B cell (primary cell): ENCODE data around the gene AFTPH. TPM values are rescaled to one million over a fixed set of nuclear protein-coding genes. Genes with fewer than 3 reads are reported as not detected.

Experiments used
- ATAC-seq: fragments of 200-7000 bp; cut with Tn5 transposase; one replicate; pipeline ENCODE4 v1.10.0; 2021; ENCODE audit warnings: low read depth, mild to moderate bottlenecking, moderate number of reproducible peaks, moderate library complexity
- CTCF ChIA-PET: fragments of 350-600 bp; sonication (Branson Sonifier 250); formaldehyde crosslinking; loops from one replicate; lab custom pipeline; 2021; ENCODE audit warnings: antibody characterized with exemption, inconsistent platforms; lab: Charles Lee
- POLR2A ChIA-PET: fragments of 350-600 bp; sonication (Branson Sonifier 250); formaldehyde crosslinking; loops from one replicate; lab custom pipeline; 2021; ENCODE audit warnings: antibody characterized with exemption; lab: Charles Lee
- DNase-seq: peaks from one replicate; pipeline ENCODE4 v3.0.0; 2013
- H2AFZ ChIP-seq: 2 replicates; pipeline ENCODE4 v1.6.1; 2012; ENCODE audit warnings: mild to moderate bottlenecking, low read depth, low read length; ENCODE audit not compliant: insufficient read depth, poor library complexity, severe bottlenecking
- H3K27ac ChIP-seq, 2 donors: 1 replicate in 1 of 2; 2 replicates in 1 of 2; pipeline ENCODE4 v1.5.1; 2012 to 2013; ENCODE audit warnings: low read length in 2 of 2, mild to moderate bottlenecking in 2 of 2, moderate library complexity in 1 of 2
- H3K27me3 ChIP-seq, 4 experiments: fragments of 200-600 bp in 1 of 4; sonication (generic) in 1 of 4; replicated peaks in 1 of 4; 1 replicate in 2 of 4; 2 replicates in 2 of 4; pipeline versions ENCODE4 v1.6.1 to v1.7.0; 2013 to 2016; ENCODE audit warnings: low read length in 3 of 4, mild to moderate bottlenecking in 2 of 4, mixed read lengths in 1 of 4, moderate library complexity in 1 of 4; ENCODE audit not compliant: insufficient read depth in 4 of 4, control insufficient read depth in 3 of 4; ENCODE audit errors: control extremely low read depth in 1 of 4
- H3K36me3 ChIP-seq, 2 experiments: replicated peaks in 1 of 2; 1 replicate in 1 of 2; 2 replicates in 1 of 2; pipeline versions ENCODE4 v1.6.1 to v1.7.1; 2013; ENCODE audit warnings: low read length in 1 of 2; ENCODE audit not compliant: insufficient read depth in 2 of 2, control insufficient read depth in 1 of 2; ENCODE audit errors: control extremely low read depth in 1 of 2, extremely low read depth in 1 of 2
- H3K4me1 ChIP-seq, 2 donors: fragments of 200-600 bp in 1 of 2; sonication (generic) in 1 of 2; 1 replicate in 1 of 2; 2 replicates in 1 of 2; pipeline versions ENCODE4 v1.5.1 to v1.6.1; 2013 to 2017; ENCODE audit warnings: low read length in 2 of 2; ENCODE audit not compliant: control insufficient read depth in 2 of 2, insufficient read depth in 2 of 2
- H3K4me2 ChIP-seq: replicated peaks from 2 replicates; pipeline ENCODE3; 2012; ENCODE audit warnings: mild to moderate bottlenecking, low read depth, low read length; ENCODE audit not compliant: poor library complexity, severe bottlenecking
- H3K4me3 ChIP-seq, 5 experiments: fragments of 200-600 bp in 1 of 5; sonication (generic) in 1 of 5; 1 replicate in 3 of 5; 2 replicates in 2 of 5; pipeline versions ENCODE4 v1.5.1 to v1.7.0; 2011 to 2016; ENCODE audit warnings: low read length in 4 of 5, mild to moderate bottlenecking in 4 of 5, low read depth in 2 of 5, control low read depth in 1 of 5, moderate library complexity in 1 of 5; ENCODE audit not compliant: insufficient read depth in 1 of 5; ENCODE audit errors: control extremely low read depth in 1 of 5, extremely low read depth in 1 of 5
- H3K79me2 ChIP-seq: fragments of 200-600 bp; sonication (generic); one replicate; pipeline ENCODE4 v1.6.0; 2016; ENCODE audit warnings: low read length; ENCODE audit not compliant: control insufficient read depth, insufficient read depth
- H3K9ac ChIP-seq: fragments of 200-600 bp; sonication (generic); 2 replicates; pipeline ENCODE4 v1.6.1; 2017; ENCODE audit warnings: mild to moderate bottlenecking, low read length, moderate library complexity
- H3K9me3 ChIP-seq, 3 donors: one replicate each; pipeline versions ENCODE4 v1.6.1 to v1.7.1; 2013; ENCODE audit warnings: low read length in 2 of 3; ENCODE audit not compliant: control insufficient read depth in 2 of 3, insufficient read depth in 1 of 3; ENCODE audit errors: control extremely low read depth in 1 of 3
- H4K20me1 ChIP-seq: 2 replicates; pipeline ENCODE4 v1.6.0; 2012; ENCODE audit warnings: mild to moderate bottlenecking, low read length; ENCODE audit not compliant: insufficient read depth, control insufficient read depth, poor library complexity, severe bottlenecking
- H3K27ac Mint-ChIP-seq: one replicate; pipeline ENCODE4 v1.8.0; 2021; ENCODE audit warnings: mixed read lengths
- H3K27me3 Mint-ChIP-seq: one replicate; pipeline ENCODE4 v1.8.0; 2021; ENCODE audit warnings: mixed read lengths
- H3K4me1 Mint-ChIP-seq: one replicate; pipeline ENCODE4 v1.8.0; 2021; ENCODE audit warnings: mixed read lengths
- H3K4me3 Mint-ChIP-seq: one replicate; pipeline ENCODE4 v1.8.0; 2021; ENCODE audit warnings: mixed read lengths
- H3K9me3 Mint-ChIP-seq: one replicate; pipeline ENCODE4 v1.8.0; 2022; ENCODE audit warnings: mixed read lengths; ENCODE audit not compliant: insufficient read depth
- CTCF ChIP-seq: fragments of 200-600 bp; IDR thresholded peaks from one replicate; pipeline ENCODE4 v1.8.0; 2022; ENCODE audit warnings: antibody characterized with exemption, mild to moderate bottlenecking
- EZH2 ChIP-seq: IDR thresholded peaks from 2 replicates; pipeline ENCODE4 v1.6.1; 2012; ENCODE audit warnings: borderline replicate concordance, low read depth, mild to moderate bottlenecking, moderate library complexity, low read length; ENCODE audit not compliant: insufficient read depth, poor library complexity, severe bottlenecking
- WGBS: methylation state at CpG from one replicate; pipeline ENCODE4 v1.1.5; 2013; ENCODE audit warnings: missing lambda C conversion rate; ENCODE audit not compliant: insufficient coverage; 5-methylcytosine and 5-hydroxymethylcytosine counted together
- intact Hi-C: fragments of 100-400 bp; cut with micrococcal nuclease; formaldehyde crosslinking; loops from one replicate; pipeline ENCODE4 v1.10.0; 2022
- polyA plus RNA-seq: library from polyadenylated mRNA; depleted of rRNA; stranded (reverse); fragments of >200 nt; gene quantifications from 2 replicates; pipeline ENCODE4 v1.2.3, GENCODE V29; 2012
- total RNA-seq, 2 donors: library from RNA; stranded (reverse); fragments of 120-200 nt in 1 of 2; gene quantifications; 1 replicate in 1 of 2; 2 replicates in 1 of 2; pipeline versions ENCODE4 v1.2.3 to v1.2.4, GENCODE V29; 2013 to 2022

AFTPH gene
- total and polyA plus RNA-seq, 2 donors (not counting 1 experiment from before 2014, with no cell fraction given) = 45.4 to 94.1 TPM

DNA sequence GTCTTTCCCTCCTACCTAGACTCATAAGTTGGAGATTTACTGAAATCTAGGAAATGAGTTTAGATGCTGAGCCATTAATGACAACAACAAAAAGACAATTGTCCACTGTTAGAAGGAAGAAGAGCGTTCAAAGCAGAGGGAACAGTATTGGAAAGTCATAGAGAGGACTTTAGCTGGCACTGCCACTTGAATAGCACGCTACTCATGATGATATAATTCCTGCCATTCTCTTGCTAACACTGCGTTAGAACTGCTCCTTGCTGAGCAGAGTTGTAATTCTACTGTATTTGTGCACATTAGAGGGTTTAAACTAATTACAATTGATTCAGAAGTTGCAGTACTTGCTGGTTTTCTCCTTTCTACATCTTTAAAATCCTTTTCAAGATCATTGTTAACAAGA is 9.0 kb upstream of the AFTPH start:
- WGBS = 100% methylated on average over 1 of the region's 3 CpGs
- CTCF ChIA-PET = interaction anchor here (0.6 to 1.9 kb wide), 6 partner anchors 8 to 659 kb away, joined by 3 to 10 read pairs (median 4); no protein-coding TSS in a partner anchor
- no peaks in the 10 kb centered on the region for H3K4me1 ChIP-seq
- no peaks in the 10 kb centered on the region for H3K79me2 ChIP-seq
- no peak overlapping the region for H2AFZ ChIP-seq
- H3K27me3 ChIP-seq = no peaks in the 10 kb centered on the region
- TF ChIP-seq EZH2 (no peak), CTCF (no peak)
- Mint-ChIP-seq H3K27ac (no peak overlapping the region), H3K27me3 (peaks cover 4% of the 10 kb centered on the region), H3K4me3 (no peak overlapping the region), H3K4me1 (no peaks in the 10 kb centered on the region), H3K9me3 (no peaks in the 10 kb centered on the region)
- no peak for ATAC-seq
- no peaks in the 10 kb centered on the region for H3K9me3 ChIP-seq
- POLR2A ChIA-PET = no interaction called here
- H3K36me3 ChIP-seq = no peaks in the 10 kb centered on the region
- H3K9ac ChIP-seq = no peak overlapping the region
- H4K20me1 ChIP-seq = no peaks in the 10 kb centered on the region
- DNase-seq = no peak
- intact Hi-C loops = no loop called here
- no peak overlapping the region for H3K4me3 ChIP-seq
- no peak overlapping the region for H3K27ac ChIP-seq
- no peak overlapping the region for H3K4me2 ChIP-seq

DNA sequence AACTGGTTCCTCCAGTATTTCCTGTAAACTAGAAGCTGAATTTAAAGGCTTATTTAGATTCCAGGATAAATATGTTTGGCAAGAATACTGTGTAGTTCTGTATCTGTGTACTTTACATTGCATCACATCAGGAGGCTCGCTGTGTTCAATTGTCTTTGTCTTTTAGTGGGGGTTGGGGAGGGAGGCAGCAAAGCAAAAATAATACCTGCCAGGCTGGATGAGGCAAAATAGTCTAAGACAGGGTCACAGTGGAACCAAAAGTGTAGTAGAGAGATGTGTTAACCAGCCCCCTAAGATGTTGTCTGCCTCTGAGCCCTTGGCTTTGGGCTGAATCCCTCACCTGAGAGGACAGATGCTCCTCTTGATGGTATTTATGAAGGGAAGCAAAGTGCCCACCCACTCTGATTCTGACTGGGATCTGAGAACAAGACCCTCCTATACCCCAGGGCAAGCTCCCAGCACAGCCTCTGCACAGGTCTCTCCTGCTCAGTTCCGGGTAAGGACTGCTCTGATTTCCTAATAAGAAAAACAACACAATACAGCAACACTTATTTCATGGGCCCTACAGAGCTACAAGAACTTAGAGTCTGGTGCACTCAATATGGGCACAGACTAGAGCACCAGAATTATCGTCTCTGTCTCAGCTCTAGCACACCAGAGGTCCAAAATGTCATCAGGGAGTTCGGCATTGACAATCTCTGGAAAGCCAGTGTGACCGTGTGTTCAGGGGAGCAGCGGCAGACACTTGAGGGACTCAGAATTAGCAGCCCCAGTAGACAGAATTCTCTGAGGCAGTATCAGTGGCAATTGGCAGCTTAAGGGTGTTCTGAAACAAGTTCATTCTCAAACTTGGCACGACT is 7.2 kb upstream of the AFTPH start:
- CTCF ChIA-PET = interaction anchor here (0.7 to 1.4 kb wide), 2 partner anchors 9 to 28 kb away, joined by 3 to 4 read pairs; no protein-coding TSS in a partner anchor
- intact Hi-C loops = no loop called here

More for the DNA sequence above, 7.2 kb upstream of the AFTPH start:
- no peak overlapping the region for H3K4me3 ChIP-seq
- H3K27me3 Mint-ChIP-seq = peaks cover 4% of the 10 kb centered on the region
- 98% methylated on average over 6 of the region's 7 CpGs for WGBS
- no peaks in the 10 kb centered on the region for H3K27me3 ChIP-seq
- no peak overlapping the region for H3K4me3 Mint-ChIP-seq
- no peak for DNase-seq
- H3K9me3 Mint-ChIP-seq = no peaks in the 10 kb centered on the region
- TF ChIP-seq CTCF = no peak
- TF ChIP-seq EZH2 = no peak
- H3K4me1 ChIP-seq = no peaks in the 10 kb centered on the region
- H3K9me3 ChIP-seq = no peaks in the 10 kb centered on the region
- no peak overlapping the region for H3K9ac ChIP-seq
- ATAC-seq = no peak
- H3K27ac ChIP-seq = no peak overlapping the region
- no peak overlapping the region for H3K4me2 ChIP-seq
- POLR2A ChIA-PET = no interaction called here
- no peaks in the 10 kb centered on the region for H3K79me2 ChIP-seq
- no peak overlapping the region for H2AFZ ChIP-seq
- no peak overlapping the region for H3K27ac Mint-ChIP-seq
- no peaks in the 10 kb centered on the region for H3K36me3 ChIP-seq
- H4K20me1 ChIP-seq = no peaks in the 10 kb centered on the region
- H3K4me1 Mint-ChIP-seq = no peaks in the 10 kb centered on the region
